Keratinocyte (primary cell): Measurements from ENCODE around the gene ADH1C.

Source experiments
- CTCF ChIP-seq, 3 experiments: IDR thresholded peaks in 1 of 3; conservative IDR thresholded peaks in 1 of 3; optimal IDR thresholded peaks in 1 of 3; 2 replicates in 2 of 3; 3 replicates in 1 of 3; pipeline versions ENCODE3 to v1.5.1; 2011; ENCODE audit warnings: low read length in 3 of 3, mild to moderate bottlenecking in 3 of 3, moderate library complexity in 2 of 3, control low read depth in 1 of 3, inconsistent platforms in 1 of 3; ENCODE audit not compliant: insufficient read depth in 2 of 3; ENCODE audit errors: extremely low read depth in 1 of 3
- EZH2 ChIP-seq: IDR thresholded peaks from one replicate; pipeline ENCODE4 v1.6.1; 2012; ENCODE audit warnings: inconsistent platforms, mild to moderate bottlenecking, low read length, moderate library complexity

- TF ChIP-seq CTCF (optimal IDR thresholded peaks at IDR 0.05 in 1 of 3, IDR thresholded peaks at IDR 0.05 in 1 of 3, conservative IDR thresholded peaks at IDR 0.05 in 1 of 3; ENCODE audit: extremely low read depth in 1 of 3, insufficient read depth in 2 of 3, low read length in 3 of 3), result no peak
- no peak for TF ChIP-seq EZH2
Observed at GRCh38 chr4:99334880-99335279, 17.7 kb downstream of the ADH1C start.
